HepG2 (cell line): ENCODE results near the gene TMEM107. TPM values are rescaled to one million over a fixed set of nuclear protein-coding genes. Genes with fewer than 3 reads are reported as not detected.
A peak's percentile ranks its signal among the peaks of the same experiment; 100 is the strongest.

Experiments used
- ETV6 ChIP-seq: sonication (generic); formaldehyde crosslinking; conservative IDR thresholded peaks from 2 replicates; pipeline ENCODE4 v1.4.0; 2020; ENCODE audit warnings: missing genetic modification reagents
- ISL2 ChIP-seq: sonication (generic); formaldehyde crosslinking; IDR thresholded peaks from 2 replicates; pipeline ENCODE4 v1.5.0; 2020; ENCODE audit warnings: missing genetic modification reagents
- JUND ChIP-seq: sonication (generic); formaldehyde crosslinking; IDR thresholded peaks from 2 replicates; pipeline ENCODE4 v1.8.0; 2022; ENCODE audit warnings: mild to moderate bottlenecking, missing genetic modification reagents
- NR2C2 ChIP-seq: sonication (generic); formaldehyde crosslinking; IDR thresholded peaks from 2 replicates; pipeline ENCODE4 v1.4.0; 2020; ENCODE audit warnings: missing genetic modification reagents, mild to moderate bottlenecking, moderate library complexity, borderline replicate concordance
- PHB2 ChIP-seq: fragments of 450-650 bp; IDR thresholded peaks from 2 replicates; pipeline ENCODE4 v1.6.1; 2018; ENCODE audit not compliant: partially characterized antibody
- POLR2AphosphoS5 ChIP-seq: IDR thresholded peaks from 2 replicates; pipeline ENCODE4 v1.6.1; 2012; ENCODE audit warnings: low read depth, low read length
- SAFB2 ChIP-seq: sonication (generic); formaldehyde crosslinking; IDR thresholded peaks from 2 replicates; pipeline ENCODE4 v1.5.1; 2020; ENCODE audit warnings: missing genetic modification reagents, low read depth, mild to moderate bottlenecking, borderline replicate concordance
- SMAD3 ChIP-seq: sonication (generic); formaldehyde crosslinking; IDR thresholded peaks from 2 replicates; pipeline ENCODE4 v1.4.0; 2020; ENCODE audit warnings: missing genetic modification reagents
- USF2 ChIP-seq, 2 experiments: sonication (generic) in 1 of 2; formaldehyde crosslinking in 1 of 2; IDR thresholded peaks; 2 replicates each; pipeline versions ENCODE4 v1.5.1 to v1.6.1; 2011 to 2020; ENCODE audit warnings: borderline replicate concordance in 1 of 2, low read depth in 1 of 2, low read length in 1 of 2, mild to moderate bottlenecking in 1 of 2, missing genetic modification reagents in 1 of 2, moderate library complexity in 1 of 2
- ZFP37 ChIP-seq: sonication (generic); formaldehyde crosslinking; IDR thresholded peaks from 2 replicates; pipeline ENCODE4 v1.4.0; 2020; ENCODE audit warnings: missing genetic modification reagents, borderline replicate concordance
- ZFP62 ChIP-seq: sonication (generic); formaldehyde crosslinking; IDR thresholded peaks from 2 replicates; pipeline ENCODE4 v1.4.0; 2020; ENCODE audit warnings: missing genetic modification reagents
- ZFP91 ChIP-seq: sonication (generic); formaldehyde crosslinking; IDR thresholded peaks from 2 replicates; pipeline ENCODE4 v1.9.0; 2022; ENCODE audit warnings: missing genetic modification reagents, mild to moderate bottlenecking, borderline replicate concordance
- ZNF235 ChIP-seq: sonication (generic); formaldehyde crosslinking; IDR thresholded peaks from 2 replicates; pipeline ENCODE4 v1.8.1; 2023; ENCODE audit warnings: mild to moderate bottlenecking, missing genetic modification reagents, borderline replicate concordance
- ZNF24 ChIP-seq: fragments of 450-650 bp; IDR thresholded peaks from 2 replicates; pipeline ENCODE4 v1.6.1; 2017; ENCODE audit warnings: antibody characterized with exemption, mild to moderate bottlenecking
- ZNF280B ChIP-seq: sonication (generic); formaldehyde crosslinking; IDR thresholded peaks from 2 replicates; pipeline ENCODE4 v1.5.0; 2020; ENCODE audit warnings: missing genetic modification reagents, mild to moderate bottlenecking, borderline replicate concordance
- ZNF350 ChIP-seq: sonication (generic); formaldehyde crosslinking; IDR thresholded peaks from 2 replicates; pipeline ENCODE4 v1.4.0; 2020; ENCODE audit warnings: mild to moderate bottlenecking, low read depth, missing genetic modification reagents, borderline replicate concordance
- ZNF354B ChIP-seq: sonication (generic); formaldehyde crosslinking; IDR thresholded peaks from 2 replicates; pipeline ENCODE4 v1.8.0; 2022; ENCODE audit warnings: mild to moderate bottlenecking, missing genetic modification reagents
- ZNF512B ChIP-seq: sonication (generic); formaldehyde crosslinking; IDR thresholded peaks from 2 replicates; pipeline ENCODE4 v1.5.1; 2020; ENCODE audit warnings: missing genetic modification reagents, mild to moderate bottlenecking, borderline replicate concordance
- ZNF597 ChIP-seq: sonication (generic); formaldehyde crosslinking; IDR thresholded peaks from 2 replicates; pipeline ENCODE4 v1.5.0; 2020; ENCODE audit warnings: missing genetic modification reagents
- polyA plus RNA-seq, 8 experiments: library from polyadenylated mRNA; depleted of rRNA in 3 of 8; stranded (reverse) in 7 of 8; unstranded in 1 of 8; fragments of >200 nt; fragmentation: Illumina TruSeq in 4 of 8; extraction: Trizol in 4 of 8; gene quantifications; 2 replicates each; pipeline versions ENCODE4 v1.2.1 to v1.2.3, GENCODE V29; 2011 to 2016; ENCODE audit warnings: low read depth in 4 of 8, missing spikeins in 1 of 8, mixed read lengths in 1 of 8; ENCODE audit not compliant: insufficient read depth in 1 of 8
- total RNA-seq, 5 experiments: library from RNA; depleted of rRNA; stranded (reverse); fragments of >200 nt; fragmentation: Illumina TruSeq; extraction: Trizol; gene quantifications; 2 replicates each; pipeline ENCODE4 v1.2.3, GENCODE V29; 2016; ENCODE audit warnings: low read depth in 1 of 5

TMEM107 gene
- total and polyA plus RNA-seq, 2 of the 13 experiments (the other 11 are each of a cell fraction or from before 2014, with no cell fraction given): 7.2 to 15.3 TPM

- TF ChIP-seq ZFP62 (no peak), ZNF350 (peak; percentile 89; the same call in 1 of the 2 replicates), SAFB2 (peak; percentile 55; the same call in 1 of the 2 replicates), NR2C2 (no peak; the same call in 1 of the 2 replicates), ZFP37 (CRISPR knock-in tag) (peak; percentile 36; the same call in 1 of the 2 replicates), ZNF512B (CRISPR knock-in tag) (peak; percentile 39; the same call in 1 of the 2 replicates), SMAD3 (CRISPR knock-in tag) (peak; percentile 89; the same call in 1 of the 2 replicates), PHB2 (no peak), ZNF24 (peak; percentile 95), USF2 (IDR thresholded peaks at IDR 0.05; ENCODE audit: low read depth, low read length) (no peak), USF2 (CRISPR knock-in tag; IDR thresholded peaks at IDR 0.05; ENCODE audit: borderline replicate concordance) (0 out of 2 replicates have a peak, but pooled peaks have one; percentile 52), POLR2AphosphoS5 (no peak; the same call in 1 of the 2 replicates), ZNF280B (CRISPR knock-in tag) (peak; percentile 89; the same call in 1 of the 2 replicates), ZNF235 (CRISPR knock-in tag) (peak; percentile 46; the same call in 1 of the 2 replicates), ISL2 (peak; percentile 83), JUND (CRISPR knock-in tag) (no peak), ETV6 (CRISPR knock-in tag) (no peak), ZNF354B (no peak), ZNF597 (CRISPR knock-in tag) (no peak), ZFP91 (CRISPR knock-in tag) (peak; percentile 93)
These were observed 37.4 kb downstream of the TMEM107 start (continued) for GRCh38 chr17:8138672-8139371.
